Hematopoietic multipotent progenitor cell treated with erythropoietin and hydrocortisone succinate and interleukin-3 and kit ligand, for 15 days (in vitro differentiated cells): ENCODE measurements around the gene PTCD3.

Source experiments
- DNase-seq: peaks from one replicate; pipeline ENCODE4 v3.0.0-alpha.2; 2015; ENCODE audit warnings: low spot score

Gene PTCD3

GRCh38 chr2:86105969-86106945 lies at the start of gene PTCD3:
Gene PTCD3 (plus strand): TSS chr2:86106235. CDS start chr2:86106248, 13 bp downstream.
- peak; percentile 97 for DNase-seq

- no peak for DNase-seq
These were observed 49.3 kb upstream of the PTCD3 start for GRCh38 chr2:86056590-86057331.

GRCh38 chr2:86062043-86062442 lies 44.0 kb upstream of the PTCD3 start:
- DNase-seq: no peak

GRCh38 chr2:86064006-86064405 lies 42.0 kb upstream of the PTCD3 start:
- DNase-seq: no peak

GRCh38 chr2:86065512-86065911 lies 40.5 kb upstream of the PTCD3 start:
- DNase-seq: no peak

- no peak for DNase-seq
These were observed 39.9 kb upstream of the PTCD3 start for GRCh38 chr2:86066007-86066578.

- DNase-seq: no peak
These were observed 39.1 kb upstream of the PTCD3 start for GRCh38 chr2:86066915-86067314.

GRCh38 chr2:86068136-86068588 lies 37.9 kb upstream of the PTCD3 start:
- no peak for DNase-seq

- DNase-seq: no peak
These were observed 37.4 kb upstream of the PTCD3 start for GRCh38 chr2:86068648-86069047.

- DNase-seq: no peak
These were observed 36.8 kb upstream of the PTCD3 start for GRCh38 chr2:86069091-86069685.

GRCh38 chr2:86069783-86070339 lies 36.2 kb upstream of the PTCD3 start:
- DNase-seq: no peak

- DNase-seq: no peak
These were observed 35.2 kb upstream of the PTCD3 start for GRCh38 chr2:86070868-86071267.

- no peak for DNase-seq
These were observed 33.7 kb upstream of the PTCD3 start for GRCh38 chr2:86072271-86072858.

GRCh38 chr2:86073225-86073624 lies 32.8 kb upstream of the PTCD3 start:
- no peak for DNase-seq

GRCh38 chr2:86074256-86074655 lies 31.8 kb upstream of the PTCD3 start:
- DNase-seq: no peak

- no peak for DNase-seq
These were observed 31.2 kb upstream of the PTCD3 start for GRCh38 chr2:86074811-86075210.

GRCh38 chr2:86075886-86076285 lies 30.1 kb upstream of the PTCD3 start:
- DNase-seq: no peak

GRCh38 chr2:86078774-86079545 lies 27.1 kb upstream of the PTCD3 start:
- peak; percentile 12 for DNase-seq

- peak; percentile 53 for DNase-seq
These were observed 25.8 kb upstream of the PTCD3 start for GRCh38 chr2:86079981-86080911.

- DNase-seq: no peak
These were observed 24.3 kb upstream of the PTCD3 start for GRCh38 chr2:86081724-86082123.
